ENCODE results near the gene DNASE1L3. TPM values are rescaled to one million over a fixed set of nuclear protein-coding genes. Genes with fewer than 3 reads are reported as not detected.

Gene DNASE1L3
- total RNA-seq, 1 donor from 2014 or later = 0.96 TPM

- DNase-seq = no peak
- TF ChIP-seq CTCF (IDR thresholded peaks at IDR 0.05; ENCODE audit: partially characterized antibody, unreplicated experiment) = no peak
- peaks cover 5% of the 10 kb centered on the region for H3K36me3 Mint-ChIP-seq (ENCODE audit: unreplicated experiment)
- peaks cover 2% of the 10 kb centered on the region for H3K27me3 Mint-ChIP-seq (ENCODE audit: unreplicated experiment)
- H3K9me3 Mint-ChIP-seq (ENCODE audit: unreplicated experiment) = peaks cover 2% of the 10 kb centered on the region
- peak overlapping the region; percentile 98 for H3K27ac Mint-ChIP-seq (ENCODE audit: unreplicated experiment)
- no peak overlapping the region for H3K4me3 Mint-ChIP-seq (ENCODE audit: unreplicated experiment)
- H3K4me1 Mint-ChIP-seq (ENCODE audit: low read depth, unreplicated experiment) = peaks cover 44% of the 10 kb centered on the region
These were observed 67.2 kb downstream of the DNASE1L3 start for GRCh38 chr3:58143417-58144055.

Other genes starting within 250 kb of the DNASE1L3 start
- 75.4 TPM for gene FLNB, start 202.6 kb downstream of the DNASE1L3 start, total RNA-seq (ENCODE audit: unreplicated experiment)
- 46.0 TPM for gene ABHD6, start 26.8 kb upstream of the DNASE1L3 start, total RNA-seq (ENCODE audit: unreplicated experiment)
- 18.4 TPM for gene RPP14, start 95.3 kb upstream of the DNASE1L3 start, total RNA-seq (ENCODE audit: unreplicated experiment)
- gene HTD2, start 95.5 kb upstream of the DNASE1L3 start, total RNA-seq (ENCODE audit: unreplicated experiment) = 7.4 TPM
- gene PXK, start 121.9 kb upstream of the DNASE1L3 start, total RNA-seq (ENCODE audit: unreplicated experiment) = 14.0 TPM
- gene PDHB, start 222.9 kb upstream of the DNASE1L3 start, total RNA-seq (ENCODE audit: unreplicated experiment) = 67.6 TPM